Lower leg skin (tissue), 3 donors: ENCODE results near the gene NPPA.

Source experiments
- CTCF ChIP-seq, 3 donors: fragments of 450-650 bp; IDR thresholded peaks; one replicate each; pipeline ENCODE4 v1.5.1; 2016; ENCODE audit warnings: antibody characterized with exemption in 3 of 3, mild to moderate bottlenecking in 3 of 3, moderate library complexity in 2 of 3
- POLR2A ChIP-seq, 2 donors: fragments of 450-650 bp; IDR thresholded peaks; one replicate each; pipeline ENCODE4 v1.6.1; 2016 to 2017; ENCODE audit warnings: antibody characterized with exemption in 2 of 2, mild to moderate bottlenecking in 1 of 2, moderate library complexity in 1 of 2

GRCh38 chr1:11880911-11881748 lies 33.5 kb upstream of the NPPA start:
- TF ChIP-seq CTCF (IDR thresholded peaks at IDR 0.05) (no peak), POLR2A (IDR thresholded peaks at IDR 0.05) (no peak)
